DND-41 (cell line): ENCODE results near the gene GID8.

Experiments
- ATAC-seq: fragments of 200-7000 bp; cut with Tn5 transposase; 3 replicates; pipeline ENCODE4 v1.9.1; 2021; ENCODE audit warnings: low read depth; ENCODE audit not compliant: insufficient read depth
- DNase-seq: peaks from one replicate; pipeline ENCODE4 v3.0.0-alpha.2; 2020
- H2AFZ ChIP-seq: 2 replicates; pipeline ENCODE4 v1.6.0; 2012; ENCODE audit warnings: low read depth, low read length
- H3K27ac ChIP-seq: 2 replicates; pipeline ENCODE4 v1.5.1; 2012; ENCODE audit warnings: low read length, inconsistent platforms
- H3K27me3 ChIP-seq: fragments of 200-600 bp; sonication (generic); 2 replicates; pipeline ENCODE4 v1.6.0; 2012; ENCODE audit warnings: low read length, mild to moderate bottlenecking, inconsistent platforms; ENCODE audit not compliant: insufficient read depth, poor library complexity
- H3K36me3 ChIP-seq: 2 replicates; pipeline ENCODE4 v1.5.1; 2012; ENCODE audit warnings: low read length, inconsistent platforms; ENCODE audit not compliant: insufficient read depth
- H3K4me1 ChIP-seq: 2 replicates; pipeline ENCODE4 v1.5.1; 2012; ENCODE audit warnings: mild to moderate bottlenecking, low read length; ENCODE audit not compliant: insufficient read depth
- H3K4me2 ChIP-seq: 2 replicates; pipeline ENCODE4 v1.6.0; 2012; ENCODE audit warnings: mild to moderate bottlenecking, moderate library complexity, low read length, inconsistent platforms; ENCODE audit not compliant: insufficient read depth
- H3K4me3 ChIP-seq, 2 experiments: fragments of 200-600 bp in 1 of 2; shearing (Covaris generic) in 1 of 2; 2 replicates each; pipeline ENCODE4 v1.5.1; 2012 to 2016; ENCODE audit warnings: inconsistent platforms in 2 of 2, low read length in 2 of 2, mild to moderate bottlenecking in 2 of 2, low read depth in 1 of 2, moderate library complexity in 1 of 2
- H3K79me2 ChIP-seq: 2 replicates; pipeline ENCODE4 v1.6.0; 2012; ENCODE audit warnings: low read length, inconsistent platforms; ENCODE audit not compliant: insufficient read depth
- H3K9ac ChIP-seq: 2 replicates; pipeline ENCODE4 v1.6.0; 2012; ENCODE audit warnings: low read depth, mild to moderate bottlenecking, inconsistent platforms, low read length, moderate library complexity
- H3K9me3 ChIP-seq: 2 replicates; pipeline ENCODE4 v1.5.1; 2012; ENCODE audit warnings: low read length, moderate library complexity, mild to moderate bottlenecking, inconsistent platforms; ENCODE audit not compliant: insufficient read depth, severe bottlenecking
- H4K20me1 ChIP-seq: 2 replicates; pipeline ENCODE4 v1.6.0; 2012; ENCODE audit warnings: low read length; ENCODE audit not compliant: insufficient read depth
- EZH2 ChIP-seq: IDR thresholded peaks from 3 replicates; pipeline ENCODE4 v1.6.1; 2012; ENCODE audit warnings: borderline replicate concordance, low read depth, mild to moderate bottlenecking, moderate library complexity, low read length, inconsistent platforms; ENCODE audit not compliant: severe bottlenecking
- TF ChIP-seq, protein P1 (sequence below): IDR thresholded peaks from 2 replicates; pipeline ENCODE4 v1.5.1; 2012; ENCODE audit warnings: borderline replicate concordance, low read length, moderate library complexity, mild to moderate bottlenecking; ENCODE audit not compliant: poor library complexity, severe bottlenecking; ENCODE audit errors: extremely low read depth

Gene GID8

DNA sequence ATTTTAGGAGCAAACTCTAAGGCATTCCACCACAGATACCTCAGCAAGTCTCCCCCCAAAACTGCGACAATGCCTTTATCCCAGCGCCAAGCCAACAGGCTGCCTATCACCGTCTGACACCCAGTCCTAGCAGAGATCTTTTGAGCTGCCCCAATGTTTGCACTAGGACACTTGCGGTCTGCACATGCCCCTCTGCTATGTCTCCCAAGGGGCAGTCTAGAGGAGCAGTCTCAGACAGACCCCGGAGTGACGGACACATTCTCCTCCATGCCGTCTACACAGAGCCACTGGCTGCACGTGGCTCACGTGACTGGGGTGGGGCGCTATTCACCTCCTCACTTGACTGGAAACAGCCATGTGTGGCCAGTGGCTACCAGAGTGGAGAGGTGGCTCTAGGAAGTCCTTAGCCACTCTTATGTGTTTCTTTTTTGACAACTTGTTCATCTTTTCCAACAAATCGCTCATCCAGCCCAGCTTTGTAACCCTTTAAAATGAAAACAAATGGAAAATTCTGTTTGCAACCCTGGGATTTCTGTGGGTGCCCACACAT, 27.7 kb upstream of the GID8 start:
- DNase-seq, result no peak
- Histone ChIP-seq H3K4me3 (no peak overlapping the region), H3K27ac (no peak overlapping the region), H3K4me1 (no peaks in the 10 kb centered on the region), H3K79me2 (peaks cover 89% of the 10 kb centered on the region), H3K4me2 (no peak overlapping the region), H3K9me3 (no peaks in the 10 kb centered on the region), H3K9ac (no peak overlapping the region), H4K20me1 (peaks cover 96% of the 10 kb centered on the region), H2AFZ (no peak overlapping the region), H3K36me3 (peaks cover 93% of the 10 kb centered on the region), H3K27me3 (no peaks in the 10 kb centered on the region)
- TF ChIP-seq EZH2, result no peak
- TF ChIP-seq, protein P1, sequence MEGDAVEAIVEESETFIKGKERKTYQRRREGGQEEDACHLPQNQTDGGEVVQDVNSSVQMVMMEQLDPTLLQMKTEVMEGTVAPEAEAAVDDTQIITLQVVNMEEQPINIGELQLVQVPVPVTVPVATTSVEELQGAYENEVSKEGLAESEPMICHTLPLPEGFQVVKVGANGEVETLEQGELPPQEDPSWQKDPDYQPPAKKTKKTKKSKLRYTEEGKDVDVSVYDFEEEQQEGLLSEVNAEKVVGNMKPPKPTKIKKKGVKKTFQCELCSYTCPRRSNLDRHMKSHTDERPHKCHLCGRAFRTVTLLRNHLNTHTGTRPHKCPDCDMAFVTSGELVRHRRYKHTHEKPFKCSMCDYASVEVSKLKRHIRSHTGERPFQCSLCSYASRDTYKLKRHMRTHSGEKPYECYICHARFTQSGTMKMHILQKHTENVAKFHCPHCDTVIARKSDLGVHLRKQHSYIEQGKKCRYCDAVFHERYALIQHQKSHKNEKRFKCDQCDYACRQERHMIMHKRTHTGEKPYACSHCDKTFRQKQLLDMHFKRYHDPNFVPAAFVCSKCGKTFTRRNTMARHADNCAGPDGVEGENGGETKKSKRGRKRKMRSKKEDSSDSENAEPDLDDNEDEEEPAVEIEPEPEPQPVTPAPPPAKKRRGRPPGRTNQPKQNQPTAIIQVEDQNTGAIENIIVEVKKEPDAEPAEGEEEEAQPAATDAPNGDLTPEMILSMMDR, result no peak
- ATAC-seq, result no peak

DNA sequence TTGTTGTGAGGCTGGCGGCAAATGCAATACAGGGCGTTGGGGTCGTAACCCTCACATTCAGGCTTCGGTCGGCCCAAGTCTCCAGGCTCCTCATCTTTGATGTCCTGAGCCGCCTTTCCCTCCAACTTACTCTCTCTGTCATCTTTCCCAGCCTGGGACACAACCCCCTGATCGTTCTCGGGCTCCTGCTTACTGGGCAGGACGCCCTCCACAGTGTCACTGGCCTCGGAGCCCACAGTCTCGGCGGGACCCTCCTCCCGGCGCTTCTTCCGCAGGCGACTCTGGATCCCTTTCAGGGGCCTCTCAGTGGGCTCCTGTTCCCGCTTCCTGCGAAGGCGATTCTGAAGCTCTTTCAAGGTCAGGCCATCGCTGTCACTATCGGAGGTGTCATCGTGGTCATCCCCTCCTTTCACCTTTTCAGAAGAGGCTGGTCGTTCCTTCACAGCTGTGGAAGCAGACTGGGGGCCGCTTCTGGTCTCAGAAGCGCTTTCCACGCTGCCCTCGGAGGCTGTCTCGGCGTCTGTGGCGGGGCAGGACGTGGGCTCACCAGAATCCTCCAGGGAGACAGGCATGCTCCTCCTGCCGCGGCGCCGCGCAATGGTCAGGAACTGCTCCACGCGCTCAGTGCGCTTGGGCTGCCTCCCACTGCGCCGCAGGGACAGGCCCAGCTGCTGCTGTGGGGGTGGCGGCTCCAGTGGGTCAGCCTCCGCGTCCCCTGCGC, 27.0 kb upstream of the GID8 start:
- Histone ChIP-seq H4K20me1 (peaks cover 96% of the 10 kb centered on the region), H3K27me3 (no peaks in the 10 kb centered on the region), H3K36me3 (peaks cover 87% of the 10 kb centered on the region), H3K9me3 (no peaks in the 10 kb centered on the region), H3K4me1 (no peaks in the 10 kb centered on the region), H3K9ac (no peak overlapping the region), H2AFZ (no peak overlapping the region), H3K4me2 (no peak overlapping the region), H3K4me3 (no peak overlapping the region), H3K79me2 (peaks cover 93% of the 10 kb centered on the region), H3K27ac (no peak overlapping the region)
- no peak for ATAC-seq
- no peak for TF ChIP-seq EZH2
- TF ChIP-seq, protein P1, result no peak
- DNase-seq, result no peak

DNA sequence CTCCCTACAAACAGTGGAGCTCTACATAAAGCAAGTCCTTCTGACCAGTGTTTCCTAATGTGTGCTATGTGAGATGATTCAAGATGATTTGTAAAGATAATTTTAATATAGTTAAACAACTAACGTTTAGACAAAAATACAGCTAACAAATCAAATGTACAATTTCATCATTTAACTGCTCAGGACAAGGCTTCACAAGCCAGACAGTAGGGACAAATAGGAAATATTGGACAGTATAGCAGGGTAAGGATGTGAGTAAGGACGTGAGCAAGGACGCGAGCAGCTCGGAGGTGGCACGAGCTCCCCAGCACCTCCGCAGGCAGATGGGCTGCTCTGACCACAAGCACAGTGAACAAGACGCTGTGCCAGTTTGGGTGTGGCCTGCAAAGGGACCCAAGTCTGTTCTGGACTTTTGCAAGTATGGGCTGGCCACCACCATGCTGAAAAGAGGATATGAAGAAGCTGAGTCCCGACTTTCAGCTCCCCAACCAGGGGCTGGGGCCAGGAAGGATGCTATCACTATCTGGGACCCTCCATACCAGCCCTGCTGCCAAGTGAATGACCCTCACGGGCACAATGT, 26.2 kb upstream of the GID8 start:
- Histone ChIP-seq H3K27me3 (no peaks in the 10 kb centered on the region), H3K4me1 (0 out of 2 replicates have a peak, but pooled peaks cover under 1% of the 10 kb centered on the region), H3K36me3 (peaks cover 78% of the 10 kb centered on the region), H4K20me1 (peaks cover 95% of the 10 kb centered on the region), H3K27ac (no peak overlapping the region), H3K9ac (no peak overlapping the region), H2AFZ (no peak overlapping the region), H3K79me2 (peaks cover 100% of the 10 kb centered on the region), H3K4me3 (no peak overlapping the region), H3K4me2 (no peak overlapping the region), H3K9me3 (no peaks in the 10 kb centered on the region)
- no peak for ATAC-seq
- DNase-seq, result no peak
- TF ChIP-seq, protein P1, result no peak
- no peak for TF ChIP-seq EZH2
